GM18499 (cell line): ENCODE data around the gene ZBTB49.
A peak's percentile ranks its signal among the peaks of the same experiment; 100 is the strongest.
"Not testable (repeated sequence)": the region's sequence is repeated elsewhere in the genome, so short reads cannot be mapped to it uniquely, and the experiment has no call there.

Experiments
- ATAC-seq: cut with Tn5 transposase; IDR thresholded peaks from one replicate; pipeline ENCODE4 v1.9.1; 2021; ENCODE audit warnings: moderate number of reproducible peaks; ENCODE audit not compliant: insufficient read depth, unreplicated experiment

The ZBTB49 gene, protein sequence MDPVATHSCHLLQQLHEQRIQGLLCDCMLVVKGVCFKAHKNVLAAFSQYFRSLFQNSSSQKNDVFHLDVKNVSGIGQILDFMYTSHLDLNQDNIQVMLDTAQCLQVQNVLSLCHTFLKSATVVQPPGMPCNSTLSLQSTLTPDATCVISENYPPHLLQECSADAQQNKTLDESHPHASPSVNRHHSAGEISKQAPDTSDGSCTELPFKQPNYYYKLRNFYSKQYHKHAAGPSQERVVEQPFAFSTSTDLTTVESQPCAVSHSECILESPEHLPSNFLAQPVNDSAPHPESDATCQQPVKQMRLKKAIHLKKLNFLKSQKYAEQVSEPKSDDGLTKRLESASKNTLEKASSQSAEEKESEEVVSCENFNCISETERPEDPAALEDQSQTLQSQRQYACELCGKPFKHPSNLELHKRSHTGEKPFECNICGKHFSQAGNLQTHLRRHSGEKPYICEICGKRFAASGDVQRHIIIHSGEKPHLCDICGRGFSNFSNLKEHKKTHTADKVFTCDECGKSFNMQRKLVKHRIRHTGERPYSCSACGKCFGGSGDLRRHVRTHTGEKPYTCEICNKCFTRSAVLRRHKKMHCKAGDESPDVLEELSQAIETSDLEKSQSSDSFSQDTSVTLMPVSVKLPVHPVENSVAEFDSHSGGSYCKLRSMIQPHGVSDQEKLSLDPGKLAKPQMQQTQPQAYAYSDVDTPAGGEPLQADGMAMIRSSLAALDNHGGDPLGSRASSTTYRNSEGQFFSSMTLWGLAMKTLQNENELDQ

DNA sequence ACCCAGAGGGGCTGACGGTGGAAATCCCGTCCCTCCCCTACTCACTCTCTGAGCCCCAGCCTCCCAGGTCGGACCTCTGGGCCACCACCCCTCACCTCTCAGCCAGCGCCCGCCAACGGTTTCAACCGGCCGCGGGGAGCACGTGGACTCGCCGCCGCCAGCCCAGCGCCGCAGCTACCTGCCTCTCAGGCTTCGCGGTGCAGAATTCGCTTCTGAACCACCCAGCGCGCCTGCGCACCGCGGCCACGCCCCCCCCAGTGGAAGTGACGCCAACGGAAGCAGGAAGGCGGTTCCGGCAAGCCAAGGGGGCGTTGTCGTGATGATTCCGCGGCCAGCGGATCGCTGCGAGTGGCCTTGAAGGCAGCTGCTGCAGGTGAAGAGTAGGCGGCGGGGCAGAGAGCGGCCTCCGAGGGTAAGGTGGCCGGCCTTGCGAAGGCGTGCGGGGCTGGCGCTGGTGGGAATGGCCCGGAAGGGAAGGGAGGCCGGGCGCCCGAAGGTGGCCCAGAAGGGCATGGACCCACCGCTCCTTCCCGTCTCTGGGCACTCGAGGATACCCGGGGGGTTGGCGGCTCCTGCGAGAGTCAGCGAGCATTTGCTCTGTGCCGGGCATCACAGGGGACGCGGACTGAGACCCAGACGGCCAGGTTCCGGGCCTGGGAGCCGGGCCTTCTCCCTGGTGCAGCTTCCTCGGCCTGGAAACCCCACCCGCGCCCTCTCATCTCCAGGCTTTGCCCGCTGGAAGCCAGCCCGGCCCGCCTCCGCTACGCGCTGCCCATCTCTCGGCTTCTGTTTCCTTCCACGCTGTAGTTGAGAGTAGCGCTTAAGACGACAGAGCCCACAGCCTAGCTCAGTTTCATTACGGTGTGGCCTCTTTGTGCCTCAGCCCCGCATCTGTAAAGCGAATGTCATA is at the start of gene ZBTB49, which contains the start of gene LYAR:
TSS of gene ZBTB49 (plus strand) at position 311 of the 910 bp plus-strand sequence. CDS start 9,695 bp downstream, outside the sequence.
TSS of gene LYAR (minus strand) at position 214 of the 910 bp plus-strand sequence. CDS start 6,412 bp downstream, outside the sequence.
- ATAC-seq = peak; percentile 75

- ATAC-seq = no peak
Observed at GRCh38 chr4:4245172-4245571, 44.9 kb upstream of the ZBTB49 start.

- no peak for ATAC-seq
Observed at GRCh38 chr4:4247696-4248028, 42.4 kb upstream of the ZBTB49 start.

GRCh38 chr4:4248029-4248884 is 41.8 kb upstream of the ZBTB49 start, which contains the start of gene TMEM128:
TSS of gene TMEM128 (minus strand) at chr4:4248223. CDS start at chr4:4248202, 21 bp downstream.
- ATAC-seq = peak; percentile 78

GRCh38 chr4:4248885-4249203 is 41.2 kb upstream of the ZBTB49 start:
- no peak for ATAC-seq

GRCh38 chr4:4249342-4249741 is 40.7 kb upstream of the ZBTB49 start:
- ATAC-seq = not testable (repeated sequence)

DNA sequence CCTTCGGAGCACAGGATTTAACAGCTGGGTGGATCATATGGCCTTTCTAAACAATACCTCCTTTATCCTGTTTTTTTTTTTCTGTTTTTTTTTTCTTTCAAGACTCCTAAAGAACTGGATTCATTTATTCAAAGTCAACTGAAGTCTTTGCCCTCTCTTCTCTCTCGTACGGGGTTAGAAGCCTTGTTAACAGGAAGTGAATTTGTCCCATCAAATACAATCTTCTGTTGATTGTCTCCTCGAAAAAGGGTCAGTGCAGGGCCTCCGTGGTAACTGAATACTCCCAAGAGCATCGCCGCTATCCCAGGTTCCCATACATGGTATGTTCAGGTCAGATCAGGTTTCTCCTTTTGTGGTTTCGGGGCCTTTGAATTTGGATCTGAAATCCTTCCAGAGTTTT is 40.2 kb upstream of the ZBTB49 start:
- no peak for ATAC-seq

DNA sequence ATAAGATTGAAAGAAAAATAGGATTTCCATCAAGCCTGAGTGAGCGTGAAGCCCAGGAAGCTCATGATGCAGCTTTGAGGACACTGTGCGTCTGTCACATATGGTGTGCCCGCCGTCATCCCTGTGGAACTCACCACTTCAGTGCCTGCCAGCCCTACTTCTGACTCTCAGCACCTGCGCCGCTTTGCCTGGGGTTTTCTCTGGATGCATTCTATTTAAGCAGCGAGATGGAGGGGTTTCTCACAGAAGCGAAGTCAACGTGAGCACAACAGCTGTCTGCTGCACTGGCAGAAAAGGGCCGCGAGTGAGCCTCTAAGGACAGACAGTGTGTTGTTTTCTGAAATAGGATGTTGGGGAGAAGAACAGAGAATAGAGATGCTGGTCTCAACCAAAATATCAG is 35.9 kb upstream of the ZBTB49 start:
- no peak for ATAC-seq

DNA sequence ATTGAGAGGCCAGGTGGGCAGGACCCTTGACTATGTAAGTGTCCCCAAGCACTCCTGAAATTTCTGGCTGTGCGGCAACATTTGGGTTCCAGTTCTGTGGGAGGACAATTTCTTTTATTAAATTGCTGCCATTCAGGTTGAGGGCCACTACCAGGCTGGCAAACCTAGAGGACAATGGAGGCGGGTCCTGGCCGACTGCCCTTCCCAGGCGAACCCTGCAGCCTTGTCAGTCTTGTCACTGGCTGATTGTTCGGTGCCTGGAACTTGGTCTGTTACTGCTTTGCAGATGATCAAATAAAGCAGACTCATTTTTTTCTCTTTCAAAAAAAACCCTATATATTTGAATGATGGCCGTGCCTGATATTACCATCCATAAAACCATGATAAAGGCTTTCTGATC is 35.4 kb upstream of the ZBTB49 start:
- ATAC-seq = no peak

DNA sequence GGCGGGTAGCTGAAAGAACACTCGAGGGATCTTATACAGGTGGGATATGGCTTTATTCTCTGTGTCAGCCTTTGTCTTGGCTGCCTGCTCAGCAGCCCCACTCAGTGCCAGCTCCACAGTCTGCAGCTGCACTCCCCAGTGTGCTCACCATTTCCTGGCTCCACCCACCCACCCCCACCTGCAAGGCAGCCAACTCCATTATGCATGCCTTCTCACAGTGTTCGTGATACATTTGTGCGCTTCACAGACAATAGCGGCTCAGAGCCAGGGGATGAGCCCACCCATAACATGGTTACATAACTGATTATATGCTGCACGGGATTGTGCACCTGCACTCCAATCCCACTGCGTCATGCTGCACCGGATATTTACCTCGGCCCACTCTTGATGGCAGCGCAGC is 33.3 kb upstream of the ZBTB49 start:
- no peak for ATAC-seq

GRCh38 chr4:4257705-4258104 is 32.3 kb upstream of the ZBTB49 start:
- ATAC-seq = not testable (repeated sequence)

- ATAC-seq = no peak
Observed at GRCh38 chr4:4259484-4260100, 30.5 kb upstream of the ZBTB49 start.

DNA sequence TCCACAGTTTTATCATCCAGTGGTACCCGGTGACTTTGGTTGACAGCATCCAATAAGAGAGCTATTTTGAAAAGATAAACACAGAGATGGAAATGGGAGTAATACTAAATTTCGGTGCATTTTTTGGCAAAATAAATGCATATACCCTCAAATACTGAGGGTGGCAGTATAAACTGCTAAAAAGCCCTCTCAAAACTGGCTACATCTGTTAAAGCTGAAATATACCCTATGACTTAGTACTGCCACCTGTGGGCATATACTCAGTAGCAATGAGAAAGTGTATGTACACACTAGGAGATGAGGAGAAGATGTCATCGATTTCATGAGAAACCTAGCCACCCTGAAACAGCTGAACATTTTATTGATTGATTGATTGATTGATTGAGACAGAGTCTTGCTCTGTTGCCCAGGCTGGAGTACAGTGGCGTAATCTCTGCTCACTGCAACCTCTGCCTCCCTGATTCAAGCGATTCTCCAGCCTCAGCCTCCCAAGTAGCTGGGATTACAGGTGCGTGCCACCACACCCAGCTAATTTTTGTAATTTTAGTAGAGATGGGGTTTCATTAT is 29.8 kb upstream of the ZBTB49 start:
- peak; percentile 63 for ATAC-seq

DNA sequence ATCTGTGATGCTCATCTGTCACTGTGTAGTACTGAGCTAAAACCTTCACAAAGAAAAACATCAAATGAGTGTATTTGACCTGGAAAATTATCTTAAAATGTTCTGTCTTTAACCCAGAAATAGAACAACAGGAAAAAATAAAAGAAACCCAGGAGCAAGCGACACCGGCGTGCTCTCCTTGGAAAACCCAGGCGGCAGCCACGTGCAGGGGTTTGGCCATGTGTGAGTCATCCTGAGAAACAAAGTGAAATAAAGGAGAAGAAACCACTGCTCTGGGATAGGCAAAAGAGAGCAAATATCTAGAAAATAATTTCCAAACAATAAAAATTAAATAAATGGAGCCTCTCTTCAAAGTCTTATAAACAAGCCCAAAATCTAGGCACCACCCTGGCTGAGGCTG is 22.1 kb upstream of the ZBTB49 start:
- no peak for ATAC-seq

DNA sequence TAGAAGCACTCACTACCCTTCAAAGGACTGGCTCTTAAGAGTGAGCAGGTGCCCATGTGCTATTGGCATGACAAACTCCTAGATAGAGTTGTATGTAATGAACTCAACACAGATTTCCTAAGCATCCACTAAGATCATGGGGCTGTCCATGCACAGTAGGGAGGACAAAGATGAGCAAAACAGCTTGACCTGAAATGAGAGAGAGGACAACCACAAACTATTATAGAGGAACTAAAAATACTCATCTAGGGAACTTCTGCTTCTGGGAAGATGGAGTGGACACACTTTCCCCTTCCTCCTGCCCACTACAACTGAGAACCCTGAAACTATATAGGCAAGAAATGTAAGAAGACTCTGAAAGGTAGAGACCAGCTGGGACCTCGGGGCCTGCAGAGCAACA is 21.3 kb upstream of the ZBTB49 start:
- no peak for ATAC-seq

DNA sequence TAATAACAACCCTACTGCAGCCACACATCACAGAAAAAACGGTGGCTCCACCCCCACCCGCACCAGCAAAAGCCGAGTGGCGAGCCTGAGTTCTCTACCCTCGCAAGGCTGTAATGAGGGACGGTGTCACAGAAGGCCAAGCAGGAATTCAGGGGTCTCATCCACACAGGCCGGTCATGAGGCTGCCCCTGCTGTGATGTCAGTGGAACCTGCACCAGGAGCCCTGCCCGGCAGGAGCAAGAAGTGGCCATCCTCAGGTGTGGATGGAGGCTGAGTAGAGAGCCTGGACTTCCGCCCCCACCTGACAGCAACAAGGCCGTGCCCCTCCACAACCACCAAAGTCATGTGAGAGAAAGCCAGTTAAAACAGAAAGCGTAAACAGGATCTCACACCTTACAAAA is 20.7 kb upstream of the ZBTB49 start:
- no peak for ATAC-seq

DNA sequence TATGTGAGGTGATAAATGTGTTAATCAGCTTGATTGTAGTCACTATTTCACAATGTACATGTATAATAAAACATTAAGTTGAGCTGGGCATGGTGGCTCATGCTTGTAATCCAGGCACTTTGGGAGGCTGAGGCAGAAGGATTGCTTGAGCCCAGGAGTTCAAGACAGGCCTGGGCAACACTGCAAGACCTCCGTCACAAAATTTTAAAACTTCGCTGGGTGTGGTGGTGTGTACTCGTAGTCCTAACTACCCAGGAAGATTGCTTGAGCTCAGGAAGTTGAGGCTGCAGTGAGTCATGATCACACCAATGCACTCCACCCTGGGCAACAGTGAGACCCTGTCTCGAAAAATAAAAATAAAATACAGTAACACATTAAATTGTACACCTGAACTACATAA is 20.2 kb upstream of the ZBTB49 start:
- ATAC-seq = no peak

- ATAC-seq = no peak
Observed at GRCh38 chr4:4270529-4270928, 19.5 kb upstream of the ZBTB49 start.

DNA sequence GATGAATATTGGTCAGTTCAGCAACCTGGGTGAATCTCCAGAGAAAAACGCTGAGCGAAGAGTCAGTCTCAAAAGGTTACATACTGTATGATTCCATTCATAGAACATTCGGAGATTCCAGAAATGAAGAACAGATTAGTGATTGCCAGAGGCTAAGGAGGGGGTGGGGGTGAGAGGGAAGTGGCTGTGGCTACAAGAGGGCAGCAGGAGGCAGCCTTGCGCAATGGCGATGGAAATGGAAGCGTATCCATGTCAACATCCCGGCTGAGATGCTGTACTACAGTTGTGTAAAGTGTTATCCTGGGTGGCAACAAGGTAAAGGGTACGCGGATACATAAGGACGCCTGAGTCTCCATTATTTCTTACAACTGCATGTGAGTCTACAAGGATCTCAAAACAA is 18.1 kb upstream of the ZBTB49 start:
- no peak for ATAC-seq
